ENCODE measurements around the gene RFT1. TPM values are rescaled to one million over a fixed set of nuclear protein-coding genes. Genes with fewer than 3 reads are reported as not detected.

The RFT1 gene
- total and polyA plus RNA-seq, 10 donors = 6.0 to 25.6 (median 15.4) TPM

DNA sequence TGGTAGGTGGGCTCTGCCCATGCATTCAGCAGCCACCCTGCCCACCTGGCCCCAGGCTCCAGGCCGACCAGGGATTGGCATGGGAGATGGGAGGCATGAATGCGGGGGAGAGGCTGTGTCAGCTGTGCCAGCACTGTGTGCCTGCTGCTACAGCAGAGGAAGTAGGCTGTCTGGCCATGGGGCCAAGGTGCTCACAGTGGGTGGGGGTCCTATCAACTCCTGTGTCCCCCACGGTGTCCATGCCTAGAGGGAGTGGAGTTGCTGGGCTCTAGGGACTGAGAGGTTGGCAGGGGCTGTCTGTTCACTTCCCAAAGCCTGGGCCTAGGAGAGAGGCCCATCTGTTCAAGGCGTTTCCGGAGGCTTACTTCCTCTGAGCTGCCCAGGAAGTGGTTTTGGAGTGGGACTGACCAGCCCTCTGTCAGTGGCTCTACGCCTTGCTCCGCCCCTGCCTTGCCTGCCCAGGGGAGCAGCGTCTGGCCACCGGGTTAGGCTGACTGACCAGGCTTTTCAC lies 36.6 kb upstream of the RFT1 start:
- Histone ChIP-seq H3K9me3 (no peaks in the 10 kb centered on the region), H3K4me3 (peak overlapping the region in 5 of 8 donors; percentile 1 to 56 (median 16)), H3K27ac (peak overlapping the region; percentile 59 to 98 (median 77)), H3K27me3 (replicated peaks in 1 of 7) (no peaks in the 10 kb centered on the region), H3K4me1 (peaks cover 54 to 100% (median 98%) of the 10 kb centered on the region in 6 donors), H3K36me3 (peaks cover 0 to 37% (median 0%) of the 10 kb centered on the region in 6 donors)
- intact Hi-C loops (cut with DNase I; ENCODE audit: low total_unique reads) = no loop called here
- peak; percentile 93 for DNase-seq
- WGBS, 5 donors = 16 to 69% (median 30%) methylated on average over 2 to 9 of the region's 9 CpGs
- peak; percentile 72 to 74 (median 74) for TF ChIP-seq POLR2AphosphoS5 (IDR thresholded peaks at IDR 0.05)
- TF ChIP-seq, protein P1, sequence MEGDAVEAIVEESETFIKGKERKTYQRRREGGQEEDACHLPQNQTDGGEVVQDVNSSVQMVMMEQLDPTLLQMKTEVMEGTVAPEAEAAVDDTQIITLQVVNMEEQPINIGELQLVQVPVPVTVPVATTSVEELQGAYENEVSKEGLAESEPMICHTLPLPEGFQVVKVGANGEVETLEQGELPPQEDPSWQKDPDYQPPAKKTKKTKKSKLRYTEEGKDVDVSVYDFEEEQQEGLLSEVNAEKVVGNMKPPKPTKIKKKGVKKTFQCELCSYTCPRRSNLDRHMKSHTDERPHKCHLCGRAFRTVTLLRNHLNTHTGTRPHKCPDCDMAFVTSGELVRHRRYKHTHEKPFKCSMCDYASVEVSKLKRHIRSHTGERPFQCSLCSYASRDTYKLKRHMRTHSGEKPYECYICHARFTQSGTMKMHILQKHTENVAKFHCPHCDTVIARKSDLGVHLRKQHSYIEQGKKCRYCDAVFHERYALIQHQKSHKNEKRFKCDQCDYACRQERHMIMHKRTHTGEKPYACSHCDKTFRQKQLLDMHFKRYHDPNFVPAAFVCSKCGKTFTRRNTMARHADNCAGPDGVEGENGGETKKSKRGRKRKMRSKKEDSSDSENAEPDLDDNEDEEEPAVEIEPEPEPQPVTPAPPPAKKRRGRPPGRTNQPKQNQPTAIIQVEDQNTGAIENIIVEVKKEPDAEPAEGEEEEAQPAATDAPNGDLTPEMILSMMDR (IDR thresholded peaks at IDR 0.05 in 8 of 11, conservative IDR thresholded peaks at IDR 0.05 in 3 of 11) = no peak

DNA sequence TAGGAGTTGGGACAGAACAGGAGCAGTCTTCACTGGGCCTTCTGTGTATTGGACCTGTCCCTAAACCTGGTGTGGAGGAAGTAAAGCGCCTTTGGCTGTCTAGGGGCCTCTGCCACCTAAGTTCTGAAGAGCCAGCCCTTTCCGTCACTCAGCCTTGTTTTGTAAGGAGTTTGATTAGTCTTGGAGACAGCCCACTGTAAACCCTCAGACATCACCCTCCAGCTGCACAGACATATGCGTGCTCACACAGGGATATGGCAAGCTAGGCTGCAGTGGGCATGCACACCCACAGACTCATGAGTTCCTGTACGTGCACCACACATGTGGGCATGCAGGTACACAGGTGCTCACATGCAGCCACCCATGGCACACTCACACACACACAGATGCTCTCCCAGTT lies 36.0 kb upstream of the RFT1 start:
- whole genome bisulfite sequencing, 5 donors = 60 to 89% (median 69%) methylated on average over 3 to 4 of the region's 4 CpGs
- Histone ChIP-seq H3K4me1 (peaks cover 49 to 96% (median 92%) of the 10 kb centered on the region in 6 donors), H3K36me3 (peaks cover 0 to 35% (median 0%) of the 10 kb centered on the region in 6 donors), H3K4me3 (peak overlapping the region in 2 of 8 donors; percentile 18 to 56), H3K27ac (peak overlapping the region in 7 of 8 donors; percentile 59 to 98 (median 77)), H3K9me3 (no peaks in the 10 kb centered on the region), H3K27me3 (replicated peaks in 1 of 7) (no peaks in the 10 kb centered on the region)
- DNase-seq = no peak
- intact Hi-C loops (cut with DNase I; ENCODE audit: low total_unique reads) = no loop called here
- TF ChIP-seq POLR2A (IDR thresholded peaks at IDR 0.05) (no peak), POLR2AphosphoS5 (IDR thresholded peaks at IDR 0.05) (no peak)
- TF ChIP-seq, protein P1 (IDR thresholded peaks at IDR 0.05 in 8 of 11, conservative IDR thresholded peaks at IDR 0.05 in 3 of 11) = no peak

DNA sequence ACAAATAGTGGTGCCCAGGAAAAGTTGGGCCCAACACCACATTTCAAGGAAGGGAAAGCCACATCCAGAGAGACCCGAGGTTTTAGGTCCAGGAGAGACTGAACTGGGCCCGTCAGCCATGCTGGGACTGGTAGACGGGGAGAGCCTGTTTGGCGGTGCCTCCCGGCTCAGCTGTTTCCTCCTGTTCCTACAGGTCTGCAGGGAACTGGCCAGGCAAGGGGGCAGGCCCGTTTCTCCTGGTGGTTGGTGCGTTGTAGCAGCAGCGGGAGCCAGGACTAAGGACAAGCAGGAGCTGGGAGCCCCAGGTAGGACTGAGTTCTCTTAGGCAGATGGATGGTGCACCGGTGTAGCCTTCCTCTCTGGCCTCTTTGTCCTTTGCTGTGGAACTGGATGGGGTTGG lies 34.7 kb upstream of the RFT1 start:
- Histone ChIP-seq H3K27ac (peak overlapping the region in 5 of 8 donors; percentile 27 to 98 (median 93)), H3K4me1 (peaks cover 44 to 94% (median 88%) of the 10 kb centered on the region in 6 donors), H3K4me3 (peak overlapping the region in 1 of 8 donors; percentile 56), H3K27me3 (replicated peaks in 1 of 7) (no peaks in the 10 kb centered on the region), H3K9me3 (no peaks in the 10 kb centered on the region), H3K36me3 (peaks cover 0 to 32% (median 0%) of the 10 kb centered on the region in 6 donors)
- intact Hi-C loops (cut with DNase I; ENCODE audit: low total_unique reads) = no loop called here
- TF ChIP-seq POLR2AphosphoS5 (IDR thresholded peaks at IDR 0.05) (no peak), POLR2A (IDR thresholded peaks at IDR 0.05) (no peak)
- TF ChIP-seq, protein P1 (IDR thresholded peaks at IDR 0.05 in 8 of 11, conservative IDR thresholded peaks at IDR 0.05 in 3 of 11) = no peak
- 60 to 84% (median 64%) methylated on average over 8 to 9 of the region's 9 CpGs for WGBS, 5 donors
- DNase-seq = no peak

DNA sequence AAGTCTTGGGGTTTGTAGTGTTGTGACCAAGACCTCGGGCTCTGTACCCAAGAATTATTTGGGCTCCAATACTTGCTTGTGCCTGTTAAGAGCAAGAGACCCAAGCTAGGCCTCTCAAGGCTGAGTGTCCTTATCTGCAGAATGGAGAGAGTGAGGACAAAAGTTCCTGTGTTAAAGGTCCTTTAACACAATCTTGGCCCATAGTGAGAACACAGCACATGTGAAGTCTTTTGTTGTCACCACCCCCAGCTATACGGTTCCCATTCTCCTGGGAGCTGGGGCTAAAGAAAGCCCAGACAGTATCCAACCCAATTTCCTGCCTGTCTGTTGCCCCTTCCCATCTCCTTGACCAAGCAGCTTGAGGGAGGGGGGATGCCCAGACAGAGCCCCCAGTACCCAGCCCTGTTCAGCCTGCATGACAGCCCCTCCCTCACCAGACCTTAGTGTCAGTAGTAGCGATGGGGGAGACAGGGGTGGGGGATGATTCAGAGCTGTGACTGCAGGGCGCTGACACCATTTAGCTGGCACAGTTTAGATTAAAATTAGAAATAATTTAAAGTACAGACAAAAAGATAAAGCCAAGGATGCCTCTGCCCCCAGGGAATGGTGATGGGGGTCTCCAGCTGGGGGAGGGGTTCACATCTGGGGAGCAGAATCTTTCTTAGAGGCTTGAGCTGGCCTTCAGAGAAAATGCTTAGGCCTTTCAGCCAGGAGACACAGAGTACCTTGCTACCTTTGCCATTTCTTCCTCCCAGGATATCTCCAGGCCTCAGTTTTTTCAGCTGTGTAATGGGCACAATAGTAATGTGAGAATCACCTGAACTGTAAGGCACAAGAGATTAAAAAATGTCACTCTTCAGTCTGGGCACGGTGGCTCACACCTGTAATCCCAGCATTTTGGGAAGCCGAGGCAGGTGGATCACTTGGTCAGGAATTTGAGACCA lies 33.5 kb upstream of the RFT1 start:
- intact Hi-C loops (cut with DNase I; ENCODE audit: low total_unique reads) = no loop called here
- DNase-seq = no peak
- peaks cover 0 to 32% (median 0%) of the 10 kb centered on the region in 6 donors for H3K36me3 ChIP-seq
- H3K4me3 ChIP-seq = peak overlapping the region in 5 of 8 donors; percentile 77 to 93 (median 82)
- no peaks in the 10 kb centered on the region for H3K9me3 ChIP-seq
- H3K4me1 ChIP-seq = peaks cover 39 to 94% (median 88%) of the 10 kb centered on the region in 6 donors
- no peaks in the 10 kb centered on the region for H3K27me3 ChIP-seq (replicated peaks in 1 of 7)
- TF ChIP-seq, protein P1 (IDR thresholded peaks at IDR 0.05 in 8 of 11, conservative IDR thresholded peaks at IDR 0.05 in 3 of 11) = no peak
- no peak for TF ChIP-seq POLR2AphosphoS5 (IDR thresholded peaks at IDR 0.05)
- TF ChIP-seq POLR2A (IDR thresholded peaks at IDR 0.05) = no peak
- 69 to 74% (median 72%) methylated on average over 6 of the region's 6 CpGs for WGBS, 5 donors
- peak overlapping the region in 7 of 8 donors; percentile 9 to 98 (median 92) for H3K27ac ChIP-seq

All from spleen (tissue), 11 donors.